ENCODE data around the gene SULT6B1.

The SULT6B1 gene

DNA sequence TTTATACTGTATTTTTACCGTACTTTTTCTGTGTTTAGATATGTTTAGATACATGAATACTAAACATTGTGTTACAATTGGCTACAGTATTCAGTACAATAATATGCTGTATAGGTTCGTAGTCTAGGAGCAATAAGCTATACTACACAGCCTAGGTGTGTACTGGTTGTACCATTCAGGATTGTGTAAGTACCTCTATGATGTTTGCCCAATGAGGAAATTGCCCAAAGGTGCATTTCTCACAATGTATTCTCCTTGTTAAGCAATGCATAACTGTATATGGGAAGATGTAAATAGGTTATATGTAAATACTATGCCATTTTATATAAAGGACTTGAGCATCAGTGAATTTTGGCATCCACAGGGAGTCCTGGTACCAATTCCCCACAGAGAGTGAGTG, 42.4 kb downstream of the SULT6B1 start:
- DNase-seq, result no peak

DNA sequence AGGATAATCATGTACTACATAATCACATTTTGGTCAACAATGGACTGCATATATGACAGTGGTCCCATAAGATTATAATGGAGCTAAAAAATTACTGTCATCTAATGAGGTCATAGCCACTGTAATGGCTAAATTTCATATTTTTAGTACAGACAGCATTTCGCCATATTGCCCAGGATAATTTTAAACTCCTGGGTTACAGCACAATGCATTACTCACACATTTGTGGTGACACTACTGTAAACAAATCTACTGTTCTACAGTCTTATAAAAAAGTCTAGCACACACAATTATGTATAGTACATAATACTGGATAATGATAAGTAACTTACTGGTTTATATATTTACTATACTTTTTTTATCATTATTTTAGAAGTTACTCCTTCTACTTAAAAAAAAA, 44.5 kb downstream of the SULT6B1 start:
- DNase-seq, result no peak

DNA sequence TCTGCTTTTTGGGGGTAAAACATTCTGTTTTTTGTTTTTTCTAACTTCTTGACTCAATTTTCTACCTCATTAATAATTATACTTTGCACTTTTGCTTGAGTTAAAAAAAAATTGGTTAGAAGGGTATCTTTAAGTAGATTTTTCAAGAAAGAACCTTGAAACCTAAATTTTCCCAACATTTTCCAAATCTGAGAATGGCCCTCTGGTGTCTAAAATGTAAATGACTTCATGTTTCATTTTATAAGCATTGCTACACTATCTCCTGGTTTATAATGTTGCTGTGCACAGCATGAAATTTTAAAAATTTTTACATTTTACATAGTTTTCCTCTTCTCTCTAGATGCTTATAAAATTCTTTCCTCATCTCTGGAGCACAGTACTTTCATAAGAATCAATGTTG, 45.9 kb downstream of the SULT6B1 start:
- no peak for DNase-seq

DNA sequence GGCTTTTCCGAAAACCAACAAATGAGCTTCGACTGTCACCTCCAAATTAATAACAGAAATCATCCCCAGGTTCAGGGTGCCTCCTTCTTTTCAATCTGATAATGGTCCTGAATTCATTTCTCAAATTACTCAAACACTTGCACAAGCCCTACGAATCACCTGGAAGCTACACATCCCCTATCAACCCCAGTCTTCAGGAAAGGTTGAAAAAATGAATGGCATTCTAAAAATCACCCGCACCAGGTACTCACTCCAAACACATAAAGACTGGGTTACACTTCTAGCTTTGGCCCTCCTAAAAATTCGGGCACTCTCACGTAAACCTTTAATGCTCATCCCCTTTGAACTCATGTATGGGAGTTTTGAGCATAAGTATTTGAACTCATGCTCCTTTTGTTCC, 55.6 kb downstream of the SULT6B1 start:
- DNase-seq, result no peak

DNA sequence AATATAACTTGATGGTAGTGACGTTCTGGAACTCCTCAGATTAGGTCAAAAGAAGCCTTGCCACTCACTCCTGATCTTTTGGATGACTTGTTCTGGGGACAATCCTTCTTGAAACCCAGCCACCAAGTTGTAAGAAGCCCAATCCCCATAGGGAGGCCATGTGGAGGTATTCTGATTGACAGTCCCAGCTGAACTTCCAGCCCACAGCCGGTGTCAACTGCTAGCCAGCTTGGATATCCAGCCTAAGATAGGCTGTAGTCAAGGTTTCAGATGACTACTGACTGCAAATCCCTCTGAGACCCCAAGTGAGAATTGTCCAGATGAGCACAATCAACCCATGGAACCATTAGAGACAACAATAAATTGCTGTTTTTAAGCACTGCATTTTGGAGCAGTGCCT, 63.1 kb downstream of the SULT6B1 start:
- DNase-seq, result no peak

DNA sequence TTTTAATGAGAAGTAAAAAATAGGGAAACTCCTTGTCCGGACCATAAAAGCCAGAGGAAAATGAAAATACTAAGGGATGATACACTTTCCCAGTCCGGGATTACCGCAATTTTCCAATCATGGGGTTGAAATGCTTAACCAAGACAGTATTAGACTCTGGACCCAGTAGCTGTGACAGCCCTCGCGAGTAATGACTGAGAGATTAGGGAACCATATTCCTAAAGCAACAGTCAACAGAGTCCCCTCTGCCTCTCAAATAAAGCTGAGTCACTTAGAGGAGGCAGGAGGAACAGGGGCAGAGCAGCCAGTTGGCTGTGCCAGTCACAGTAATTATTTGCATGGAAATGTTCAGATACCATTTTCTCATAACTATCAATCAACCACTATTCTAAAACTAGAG, 69.3 kb downstream of the SULT6B1 start:
- no peak for DNase-seq

Data from activated T-cell treated with anti-CD3 and anti-CD28 coated beads, Interleukin-2, amount 50 U/mL, for 48 hours (primary cell).